AML-193 (cell line): ENCODE data around the gene ERBB4.
A peak's percentile ranks its signal among the peaks of the same experiment; 100 is the strongest.

Source experiments
- DNase-seq, 2 experiments: peaks; one replicate each; lab custom pipeline; 2025; lab: John Stamatoyannopoulos, UW

ERBB4 gene

GRCh38 chr2:211833582-211834279, 704.9 kb downstream of the ERBB4 start:
- no peak for DNase-seq

- no peak for DNase-seq
Measured at GRCh38 chr2:211829725-211830124, 708.9 kb downstream of the ERBB4 start.

- no peak for DNase-seq
Measured at GRCh38 chr2:211823886-211824479, 714.6 kb downstream of the ERBB4 start.

GRCh38 chr2:211822686-211823335, 715.8 kb downstream of the ERBB4 start:
- no peak for DNase-seq

- DNase-seq = no peak
Measured at GRCh38 chr2:211816754-211817153, 721.8 kb downstream of the ERBB4 start.

- DNase-seq = no peak
Measured at GRCh38 chr2:211812587-211812986, 726.0 kb downstream of the ERBB4 start.

GRCh38 chr2:211802666-211803065, 735.9 kb downstream of the ERBB4 start:
- no peak for DNase-seq

GRCh38 chr2:211800001-211800400, 738.6 kb downstream of the ERBB4 start:
- no peak for DNase-seq

GRCh38 chr2:211798868-211799267, 739.7 kb downstream of the ERBB4 start:
- no peak for DNase-seq

- DNase-seq = no peak
Measured at GRCh38 chr2:211793690-211794089, 744.9 kb downstream of the ERBB4 start.

- no peak for DNase-seq
Measured at GRCh38 chr2:211789982-211790381, 748.6 kb downstream of the ERBB4 start.

- DNase-seq = no peak
Measured at GRCh38 chr2:211766689-211767088, 771.9 kb downstream of the ERBB4 start.

GRCh38 chr2:211762479-211762878, 776.1 kb downstream of the ERBB4 start:
- DNase-seq = no peak

GRCh38 chr2:211760103-211760502, 778.5 kb downstream of the ERBB4 start:
- no peak for DNase-seq

- DNase-seq = no peak
Measured at GRCh38 chr2:211756266-211756665, 782.3 kb downstream of the ERBB4 start.

- DNase-seq = no peak
Measured at GRCh38 chr2:211755187-211755586, 783.4 kb downstream of the ERBB4 start.

GRCh38 chr2:211751848-211752247, 786.8 kb downstream of the ERBB4 start:
- no peak for DNase-seq

- DNase-seq = no peak
Measured at GRCh38 chr2:211748339-211748738, 790.3 kb downstream of the ERBB4 start.

GRCh38 chr2:211745295-211746097, 793.1 kb downstream of the ERBB4 start:
- peak; percentile 50 to 61 for DNase-seq

- DNase-seq = no peak
Measured at GRCh38 chr2:211744379-211744778, 794.2 kb downstream of the ERBB4 start.

GRCh38 chr2:211741966-211742365, 796.6 kb downstream of the ERBB4 start:
- DNase-seq = no peak

GRCh38 chr2:211737282-211737681, 801.3 kb downstream of the ERBB4 start:
- peak; percentile 22 to 46 for DNase-seq

GRCh38 chr2:211730215-211730614, 808.4 kb downstream of the ERBB4 start:
- DNase-seq = no peak
